Activated CD8-positive, alpha-beta memory T cell treated with anti-CD3 and anti-CD28 coated beads, Interleukin-2, amount 50 U/mL, for 24 hours (primary cell): ENCODE results near the gene PHC2.

Experiments
- DNase-seq: peaks from one replicate; pipeline ENCODE4 v3.0.0-alpha.2; 2020; ENCODE audit errors: extremely low read depth

PHC2 gene

GRCh38 chr1:33446590-33446989 lies 15.7 kb upstream of the PHC2 start:
- no peak for DNase-seq

GRCh38 chr1:33445108-33445507 lies 14.2 kb upstream of the PHC2 start:
- DNase-seq, result no peak

GRCh38 chr1:33443705-33444180 lies 12.8 kb upstream of the PHC2 start:
- no peak for DNase-seq

- no peak for DNase-seq
Observed at GRCh38 chr1:33443080-33443704, 12.3 kb upstream of the PHC2 start.

GRCh38 chr1:33442141-33442540 lies 11.2 kb upstream of the PHC2 start:
- no peak for DNase-seq

- DNase-seq, result no peak
Observed at GRCh38 chr1:33441088-33441745, 10.3 kb upstream of the PHC2 start.

- DNase-seq, result no peak
Observed at GRCh38 chr1:33439662-33440061, 8.8 kb upstream of the PHC2 start.

- DNase-seq, result no peak
Observed at GRCh38 chr1:33438364-33439160, 7.7 kb upstream of the PHC2 start.

GRCh38 chr1:33436557-33437285 lies 5.8 kb upstream of the PHC2 start:
- DNase-seq, result no peak

GRCh38 chr1:33435096-33435820 lies 4.4 kb upstream of the PHC2 start:
- no peak for DNase-seq

- no peak for DNase-seq
Observed at GRCh38 chr1:33434363-33434750, 3.5 kb upstream of the PHC2 start.

GRCh38 chr1:33433509-33434362 lies 2.8 kb upstream of the PHC2 start:
- DNase-seq, result no peak

GRCh38 chr1:33429856-33430691 lies 821 bp downstream of the PHC2 start:
- no peak for DNase-seq

- DNase-seq, result no peak
Observed at GRCh38 chr1:33429332-33429731, 1.6 kb downstream of the PHC2 start.

- DNase-seq, result no peak
Observed at GRCh38 chr1:33428661-33429060, 2.2 kb downstream of the PHC2 start.

- DNase-seq, result no peak
Observed at GRCh38 chr1:33426916-33427315, 4.0 kb downstream of the PHC2 start.

GRCh38 chr1:33425900-33426299 lies 5.0 kb downstream of the PHC2 start:
- DNase-seq, result no peak

GRCh38 chr1:33424610-33425009 lies 6.3 kb downstream of the PHC2 start:
- no peak for DNase-seq

- no peak for DNase-seq
Observed at GRCh38 chr1:33424205-33424604, 6.7 kb downstream of the PHC2 start.
